Right renal cortex interstitium (tissue), 3 donors: ENCODE measurements around the gene C13orf46. TPM values are rescaled to one million over a fixed set of nuclear protein-coding genes. Genes with fewer than 3 reads are reported as not detected.

ENCODE experiments used
- DNase-seq, 3 donors: peaks; one replicate each; pipeline ENCODE4 v3.0.0-alpha.2; 2013; ENCODE audit warnings: low read depth in 3 of 3, low spot score in 2 of 3
- polyA plus RNA-seq, 3 donors: library from polyadenylated mRNA; unstranded; fragments of 120-200 nt; gene quantifications; one replicate each; pipeline ENCODE4 v1.2.1, GENCODE V29; 2013; ENCODE audit not compliant: insufficient read length in 3 of 3

C13orf46 gene
- polyA plus RNA-seq, 3 donors, result 0.07 to 0.18 TPM; not detected in 1

GRCh38 chr13:113972451-113973217, 1.2 kb downstream of the C13orf46 start:
- DNase-seq, result no peak

GRCh38 chr13:113971471-113972231, 2.2 kb downstream of the C13orf46 start:
- no peak for DNase-seq

- DNase-seq, result no peak
These were observed 2.9 kb downstream of the C13orf46 start for GRCh38 chr13:113970810-113971470.

- DNase-seq, result no peak
These were observed 3.8 kb downstream of the C13orf46 start for GRCh38 chr13:113969973-113970611.

GRCh38 chr13:113969311-113969972, 4.4 kb downstream of the C13orf46 start:
- DNase-seq, result no peak

DNA sequence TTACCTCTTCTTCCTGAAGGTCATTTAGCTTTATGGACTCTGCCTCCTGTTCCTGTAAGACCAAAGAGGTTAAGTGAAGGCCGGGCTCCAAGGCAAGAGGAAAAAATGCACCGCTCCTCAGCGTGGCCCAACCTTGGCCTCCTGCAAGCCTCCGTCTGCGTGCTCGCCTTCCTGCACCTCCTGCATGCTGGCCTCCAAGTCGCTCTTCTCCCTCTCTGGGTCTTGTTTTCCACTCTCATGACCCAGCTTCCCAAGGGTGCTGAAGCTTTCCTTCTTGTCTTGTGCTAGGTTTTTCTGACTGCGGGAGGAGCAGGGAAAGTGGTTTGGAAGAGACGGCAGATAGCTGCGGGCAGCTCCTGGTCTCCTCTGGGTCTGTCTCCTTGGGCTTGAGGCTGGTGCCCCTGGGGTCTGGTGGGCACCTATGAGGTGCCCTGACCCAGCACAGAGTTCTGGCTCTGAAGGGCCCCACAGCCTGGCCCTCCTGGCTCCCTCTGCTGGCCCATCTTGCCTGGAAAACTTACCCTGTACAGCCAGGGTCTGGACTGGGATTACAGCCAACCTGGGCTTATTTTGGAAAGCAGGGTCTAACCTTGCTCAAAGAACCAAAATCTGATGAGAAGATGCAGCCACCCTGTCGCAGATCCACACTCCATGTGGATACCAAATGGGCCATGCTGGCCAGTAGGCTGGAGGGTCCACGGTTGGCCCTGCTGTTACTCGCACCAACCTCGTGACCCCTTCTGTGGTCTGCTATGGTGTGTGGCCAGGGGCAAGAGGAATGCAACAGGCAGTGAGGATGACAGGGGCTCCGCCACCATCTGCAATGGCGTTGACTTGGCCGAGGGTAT, 5.2 kb downstream of the C13orf46 start:
- DNase-seq, result no peak

DNA sequence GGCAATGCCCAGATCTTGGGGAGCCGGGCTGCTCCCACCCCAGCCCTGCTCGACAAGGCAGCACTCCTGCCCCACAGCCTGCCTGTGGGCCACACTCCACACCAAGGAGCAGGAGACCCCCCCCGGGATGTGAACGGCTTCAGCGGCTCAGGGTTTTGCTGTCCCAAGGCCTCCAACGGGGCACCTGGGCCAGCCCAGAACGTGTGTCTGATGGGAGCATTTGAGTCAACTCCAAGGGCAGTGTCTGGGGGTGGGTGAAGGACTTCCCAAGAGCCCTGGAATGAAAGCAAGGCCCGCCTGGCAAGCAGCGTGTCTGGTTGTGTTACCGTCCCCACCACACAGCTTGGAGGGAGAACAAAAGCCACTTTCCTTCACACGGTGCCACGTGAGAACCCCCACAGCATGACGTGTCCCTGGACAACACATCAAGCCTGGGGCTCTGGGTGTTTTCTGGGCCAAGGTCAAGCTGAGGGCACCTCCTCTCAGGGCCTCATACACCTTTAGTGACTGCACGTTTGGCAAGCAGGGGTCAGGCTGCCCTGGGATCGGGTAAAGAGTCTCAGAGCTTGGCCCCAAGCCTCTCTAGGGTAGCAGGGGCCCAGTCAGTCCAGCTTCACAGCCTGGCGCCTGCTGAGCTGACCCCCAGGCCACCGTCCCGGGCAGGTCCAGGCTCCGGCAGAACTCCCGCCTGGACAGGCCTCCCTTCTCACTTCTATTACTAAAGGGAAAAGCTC, 6.0 kb downstream of the C13orf46 start:
- DNase-seq, result no peak

- DNase-seq, result no peak
These were observed 6.6 kb downstream of the C13orf46 start for GRCh38 chr13:113967206-113967720.

DNA sequence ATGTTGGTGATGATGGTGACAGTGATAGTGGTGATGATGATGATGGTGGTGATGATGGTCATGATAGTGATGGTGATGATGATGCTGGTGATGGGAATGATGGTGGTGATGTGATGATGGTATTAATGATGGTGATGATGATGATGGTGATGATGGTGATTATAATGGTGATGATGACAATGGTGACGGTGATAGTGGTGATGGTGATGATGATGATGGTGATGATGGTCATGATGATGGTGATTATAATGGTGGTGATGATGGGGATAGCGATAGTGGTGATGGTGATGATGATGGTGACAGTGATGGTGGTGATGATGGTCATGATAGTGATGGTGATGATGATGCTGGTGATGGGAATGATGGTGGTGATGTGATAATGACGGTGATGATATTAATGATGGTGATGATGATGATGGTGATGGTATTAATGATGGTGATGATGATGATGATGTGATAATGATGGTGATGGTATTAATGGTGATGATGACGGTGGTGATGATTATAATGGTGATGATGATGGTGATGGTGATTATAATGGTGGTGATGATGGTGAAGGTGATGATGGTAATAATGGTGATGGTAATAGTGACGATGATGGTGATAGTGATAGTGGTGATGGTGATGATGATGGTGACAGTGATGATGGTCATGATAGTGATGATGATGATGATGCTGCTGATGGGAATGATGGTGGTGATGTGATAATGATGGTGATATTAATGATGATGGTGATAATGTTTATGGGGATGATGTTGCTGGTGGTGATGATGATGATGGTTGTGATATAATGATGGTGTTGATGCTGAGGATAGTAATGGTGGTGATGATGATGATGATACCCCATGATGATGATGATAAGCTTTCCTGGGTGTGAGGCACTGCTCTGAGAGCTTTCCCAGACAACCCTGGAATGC, 7.7 kb downstream of the C13orf46 start:
- DNase-seq, result no peak

- no peak for DNase-seq
These were observed 8.4 kb downstream of the C13orf46 start for GRCh38 chr13:113965383-113965874.

GRCh38 chr13:113964251-113964995, 9.5 kb downstream of the C13orf46 start:
- DNase-seq, result no peak

GRCh38 chr13:113963376-113963775, 10.5 kb downstream of the C13orf46 start:
- no peak for DNase-seq

DNA sequence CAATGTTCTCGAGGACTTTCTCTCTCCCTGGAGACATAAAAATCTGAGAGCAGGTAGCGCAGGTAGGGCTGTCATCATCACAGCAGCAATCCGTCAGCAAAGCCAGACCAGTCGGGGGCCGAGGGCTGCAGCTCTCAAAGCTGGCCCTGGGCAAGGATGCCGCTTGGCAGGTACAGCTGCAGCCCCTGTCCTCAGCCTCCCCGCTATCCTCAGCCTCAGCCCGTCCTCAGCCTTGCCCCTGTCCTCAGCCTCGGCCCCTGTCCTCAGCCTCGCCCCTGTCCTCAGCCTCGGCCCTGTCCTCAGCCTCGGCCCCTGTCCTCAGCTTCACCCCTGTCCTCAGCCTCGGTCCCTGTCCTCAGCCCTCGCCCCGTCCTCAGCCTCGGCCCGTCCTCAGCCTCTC, 10.9 kb downstream of the C13orf46 start:
- DNase-seq, result no peak

DNA sequence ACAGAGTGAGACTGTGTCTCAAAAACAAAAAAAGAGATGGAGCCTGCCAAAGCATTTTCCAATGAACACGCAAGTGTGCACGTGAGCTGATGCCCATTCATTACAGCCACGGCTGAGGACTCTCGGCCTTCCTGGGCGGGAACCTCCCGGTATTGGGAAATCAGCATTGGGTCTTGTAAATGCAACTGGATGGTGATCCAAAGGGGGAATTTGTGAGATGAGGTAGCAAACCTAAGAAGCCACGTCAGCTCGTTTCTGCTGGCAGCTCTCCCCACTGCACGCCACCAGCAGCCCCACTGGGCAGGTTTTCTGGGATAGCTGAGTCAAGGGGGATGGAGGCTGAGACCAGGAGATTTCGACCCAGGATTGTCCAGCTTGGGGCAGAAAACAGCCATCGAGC, 11.5 kb downstream of the C13orf46 start:
- DNase-seq, result no peak

- no peak for DNase-seq
These were observed 13.5 kb downstream of the C13orf46 start for GRCh38 chr13:113960276-113960948.

GRCh38 chr13:113959198-113959597, 14.7 kb downstream of the C13orf46 start:
- DNase-seq, result no peak
